DND-41 (cell line): ENCODE measurements around the gene CSNK2A1.

Source experiments
- ATAC-seq: fragments of 200-7000 bp; cut with Tn5 transposase; 3 replicates; pipeline ENCODE4 v1.9.1; 2021; ENCODE audit warnings: low read depth; ENCODE audit not compliant: insufficient read depth
- DNase-seq: peaks from one replicate; pipeline ENCODE4 v3.0.0-alpha.2; 2020
- H2AFZ ChIP-seq: 2 replicates; pipeline ENCODE4 v1.6.0; 2012; ENCODE audit warnings: low read depth, low read length
- H3K27ac ChIP-seq: 2 replicates; pipeline ENCODE4 v1.5.1; 2012; ENCODE audit warnings: low read length, inconsistent platforms
- H3K27me3 ChIP-seq: fragments of 200-600 bp; sonication (generic); 2 replicates; pipeline ENCODE4 v1.6.0; 2012; ENCODE audit warnings: low read length, mild to moderate bottlenecking, inconsistent platforms; ENCODE audit not compliant: insufficient read depth, poor library complexity
- H3K36me3 ChIP-seq: 2 replicates; pipeline ENCODE4 v1.5.1; 2012; ENCODE audit warnings: low read length, inconsistent platforms; ENCODE audit not compliant: insufficient read depth
- H3K4me1 ChIP-seq: 2 replicates; pipeline ENCODE4 v1.5.1; 2012; ENCODE audit warnings: mild to moderate bottlenecking, low read length; ENCODE audit not compliant: insufficient read depth
- H3K4me2 ChIP-seq: 2 replicates; pipeline ENCODE4 v1.6.0; 2012; ENCODE audit warnings: mild to moderate bottlenecking, moderate library complexity, low read length, inconsistent platforms; ENCODE audit not compliant: insufficient read depth
- H3K4me3 ChIP-seq, 2 experiments: fragments of 200-600 bp in 1 of 2; shearing (Covaris generic) in 1 of 2; 2 replicates each; pipeline ENCODE4 v1.5.1; 2012 to 2016; ENCODE audit warnings: inconsistent platforms in 2 of 2, low read length in 2 of 2, mild to moderate bottlenecking in 2 of 2, low read depth in 1 of 2, moderate library complexity in 1 of 2
- H3K79me2 ChIP-seq: 2 replicates; pipeline ENCODE4 v1.6.0; 2012; ENCODE audit warnings: low read length, inconsistent platforms; ENCODE audit not compliant: insufficient read depth
- H3K9ac ChIP-seq: 2 replicates; pipeline ENCODE4 v1.6.0; 2012; ENCODE audit warnings: low read depth, mild to moderate bottlenecking, inconsistent platforms, low read length, moderate library complexity
- H3K9me3 ChIP-seq: 2 replicates; pipeline ENCODE4 v1.5.1; 2012; ENCODE audit warnings: low read length, moderate library complexity, mild to moderate bottlenecking, inconsistent platforms; ENCODE audit not compliant: insufficient read depth, severe bottlenecking
- H4K20me1 ChIP-seq: 2 replicates; pipeline ENCODE4 v1.6.0; 2012; ENCODE audit warnings: low read length; ENCODE audit not compliant: insufficient read depth
- EZH2 ChIP-seq: IDR thresholded peaks from 3 replicates; pipeline ENCODE4 v1.6.1; 2012; ENCODE audit warnings: borderline replicate concordance, low read depth, mild to moderate bottlenecking, moderate library complexity, low read length, inconsistent platforms; ENCODE audit not compliant: severe bottlenecking
- TF ChIP-seq, protein P1 (sequence below): IDR thresholded peaks from 2 replicates; pipeline ENCODE4 v1.5.1; 2012; ENCODE audit warnings: borderline replicate concordance, low read length, moderate library complexity, mild to moderate bottlenecking; ENCODE audit not compliant: poor library complexity, severe bottlenecking; ENCODE audit errors: extremely low read depth

The CSNK2A1 gene

DNA sequence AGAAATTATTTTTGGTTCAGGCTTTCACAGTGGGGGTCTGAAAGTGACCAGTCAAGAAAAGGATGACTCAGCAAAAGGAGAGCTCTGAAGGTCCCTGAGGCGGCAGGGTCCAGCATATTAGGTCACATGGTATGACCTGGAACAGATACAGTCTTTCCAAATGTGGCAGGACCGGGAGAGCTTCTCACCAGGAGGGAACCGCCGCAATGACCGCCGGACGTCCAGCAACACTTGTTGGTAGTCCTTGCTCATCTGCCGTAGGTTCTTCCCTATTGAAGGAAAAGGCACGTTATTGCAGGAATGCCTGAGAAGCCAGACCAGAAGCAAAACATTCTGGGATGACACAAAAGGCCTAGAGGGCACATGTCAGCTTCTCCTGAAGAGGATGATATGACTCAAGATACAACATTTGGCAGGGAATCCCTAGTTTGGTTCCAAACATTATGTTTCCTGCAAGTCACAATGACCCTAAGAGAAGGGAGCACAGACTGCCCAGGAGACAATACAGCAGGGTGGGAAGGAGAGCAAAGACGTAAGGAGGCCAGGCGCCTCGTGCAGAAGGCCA is 98.6 kb downstream of the CSNK2A1 start:
- H3K4me3 ChIP-seq = no peak overlapping the region
- no peak for ATAC-seq
- H4K20me1 ChIP-seq = peaks cover 29% of the 10 kb centered on the region
- H3K79me2 ChIP-seq = peaks cover 43% of the 10 kb centered on the region
- TF ChIP-seq, protein P1, sequence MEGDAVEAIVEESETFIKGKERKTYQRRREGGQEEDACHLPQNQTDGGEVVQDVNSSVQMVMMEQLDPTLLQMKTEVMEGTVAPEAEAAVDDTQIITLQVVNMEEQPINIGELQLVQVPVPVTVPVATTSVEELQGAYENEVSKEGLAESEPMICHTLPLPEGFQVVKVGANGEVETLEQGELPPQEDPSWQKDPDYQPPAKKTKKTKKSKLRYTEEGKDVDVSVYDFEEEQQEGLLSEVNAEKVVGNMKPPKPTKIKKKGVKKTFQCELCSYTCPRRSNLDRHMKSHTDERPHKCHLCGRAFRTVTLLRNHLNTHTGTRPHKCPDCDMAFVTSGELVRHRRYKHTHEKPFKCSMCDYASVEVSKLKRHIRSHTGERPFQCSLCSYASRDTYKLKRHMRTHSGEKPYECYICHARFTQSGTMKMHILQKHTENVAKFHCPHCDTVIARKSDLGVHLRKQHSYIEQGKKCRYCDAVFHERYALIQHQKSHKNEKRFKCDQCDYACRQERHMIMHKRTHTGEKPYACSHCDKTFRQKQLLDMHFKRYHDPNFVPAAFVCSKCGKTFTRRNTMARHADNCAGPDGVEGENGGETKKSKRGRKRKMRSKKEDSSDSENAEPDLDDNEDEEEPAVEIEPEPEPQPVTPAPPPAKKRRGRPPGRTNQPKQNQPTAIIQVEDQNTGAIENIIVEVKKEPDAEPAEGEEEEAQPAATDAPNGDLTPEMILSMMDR = no peak
- no peak for TF ChIP-seq EZH2
- no peak overlapping the region for H2AFZ ChIP-seq
- H3K27ac ChIP-seq = no peak overlapping the region
- no peak overlapping the region for H3K9ac ChIP-seq
- no peaks in the 10 kb centered on the region for H3K27me3 ChIP-seq
- H3K9me3 ChIP-seq = no peaks in the 10 kb centered on the region
- H3K4me1 ChIP-seq = peaks cover 21% of the 10 kb centered on the region
- H3K36me3 ChIP-seq = peaks cover 75% of the 10 kb centered on the region
- no peak overlapping the region for H3K4me2 ChIP-seq
- DNase-seq = no peak

DNA sequence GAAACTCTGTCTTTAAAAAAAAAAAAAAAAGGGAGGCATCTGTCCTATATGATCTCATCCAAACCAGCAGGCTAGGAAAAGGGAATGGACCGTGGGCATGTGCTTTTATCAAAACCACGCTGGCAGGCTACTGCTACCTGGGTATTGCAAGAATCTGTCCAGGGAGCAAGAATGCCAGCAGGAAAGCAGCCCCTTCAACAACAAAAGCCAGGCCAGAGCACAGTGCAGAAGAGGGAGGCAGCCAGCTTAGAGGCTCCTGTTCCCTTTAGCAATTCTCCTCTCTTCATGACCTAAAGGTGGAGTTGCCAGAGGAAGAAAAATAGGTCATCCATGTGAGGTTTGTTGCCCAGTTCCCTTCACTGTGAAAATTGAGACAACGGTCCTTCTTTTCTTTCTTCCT is 99.5 kb downstream of the CSNK2A1 start:
- H3K27ac ChIP-seq = no peak overlapping the region
- H3K36me3 ChIP-seq = peaks cover 79% of the 10 kb centered on the region
- no peak for DNase-seq

GRCh38 chr20:443223-443775 is 100.3 kb downstream of the CSNK2A1 start:
- TF ChIP-seq, protein P1 = no peak
- TF ChIP-seq EZH2 = no peak
- peaks cover 29% of the 10 kb centered on the region for H3K79me2 ChIP-seq
- H4K20me1 ChIP-seq = peaks cover 37% of the 10 kb centered on the region
- no peaks in the 10 kb centered on the region for H3K27me3 ChIP-seq
- no peak for ATAC-seq
- no peak overlapping the region for H3K4me2 ChIP-seq
- H3K4me1 ChIP-seq = peaks cover 37% of the 10 kb centered on the region
- H3K4me3 ChIP-seq = no peak overlapping the region
- peaks cover 79% of the 10 kb centered on the region for H3K36me3 ChIP-seq
- DNase-seq = no peak
- H2AFZ ChIP-seq = no peak overlapping the region
- H3K9ac ChIP-seq = no peak overlapping the region
- H3K27ac ChIP-seq = no peak overlapping the region
- H3K9me3 ChIP-seq = no peaks in the 10 kb centered on the region

More for the DNA sequence above, 99.5 kb downstream of the CSNK2A1 start:
- Histone ChIP-seq H2AFZ (no peak overlapping the region), H3K4me2 (no peak overlapping the region), H4K20me1 (peaks cover 33% of the 10 kb centered on the region), H3K4me3 (no peak overlapping the region), H3K9me3 (no peaks in the 10 kb centered on the region), H3K4me1 (peaks cover 29% of the 10 kb centered on the region), H3K9ac (no peak overlapping the region), H3K79me2 (peaks cover 36% of the 10 kb centered on the region), H3K27me3 (no peaks in the 10 kb centered on the region)
- TF ChIP-seq, protein P1 = no peak
- no peak for TF ChIP-seq EZH2
- no peak for ATAC-seq
